Measurements from ENCODE around the gene NCAPH2.

NCAPH2 gene

DNA sequence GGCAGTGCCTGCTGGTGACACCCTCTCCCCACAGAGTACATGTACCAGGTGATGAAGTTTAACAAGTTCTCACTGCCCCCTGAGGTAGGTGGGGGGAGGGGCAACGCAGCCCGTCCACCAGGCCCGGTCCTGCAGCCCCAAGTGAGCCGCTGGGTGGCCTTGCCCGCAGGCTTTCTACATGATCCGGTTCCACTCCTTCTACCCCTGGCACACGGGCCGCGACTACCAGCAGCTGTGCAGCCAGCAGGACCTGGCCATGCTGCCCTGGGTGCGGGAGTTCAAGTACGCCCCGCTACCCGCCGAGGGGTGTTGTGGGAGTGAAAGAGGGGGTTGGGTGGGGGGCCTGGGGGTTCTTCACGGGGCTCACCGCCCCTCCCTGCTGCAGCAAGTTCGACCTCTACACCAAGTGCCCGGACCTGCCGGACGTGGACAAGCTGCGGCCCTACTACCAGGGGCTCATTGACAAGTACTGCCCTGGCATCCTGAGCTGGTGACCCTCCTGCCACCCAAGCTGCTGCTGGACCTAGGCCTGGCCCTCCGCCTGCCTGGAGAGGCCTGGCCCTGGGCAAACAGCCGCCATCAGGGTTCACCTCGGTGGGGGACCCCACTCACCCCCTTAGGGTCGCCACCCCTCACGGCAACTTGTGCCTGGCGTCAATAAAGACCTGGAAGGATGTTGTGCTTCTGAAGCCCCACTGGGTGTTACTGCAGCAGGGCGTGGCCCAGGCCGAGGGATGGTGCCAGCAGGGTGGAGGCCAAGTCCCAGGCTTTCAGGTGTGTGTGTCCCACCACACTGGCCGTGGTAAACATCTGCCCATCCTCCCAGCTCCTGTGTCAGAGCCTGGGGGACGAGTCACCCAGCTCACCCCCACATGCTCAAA lies 18.4 kb upstream of the NCAPH2 start:
- no peak for DNase-seq (ENCODE audit: low read depth in 2 of 2)

DNA sequence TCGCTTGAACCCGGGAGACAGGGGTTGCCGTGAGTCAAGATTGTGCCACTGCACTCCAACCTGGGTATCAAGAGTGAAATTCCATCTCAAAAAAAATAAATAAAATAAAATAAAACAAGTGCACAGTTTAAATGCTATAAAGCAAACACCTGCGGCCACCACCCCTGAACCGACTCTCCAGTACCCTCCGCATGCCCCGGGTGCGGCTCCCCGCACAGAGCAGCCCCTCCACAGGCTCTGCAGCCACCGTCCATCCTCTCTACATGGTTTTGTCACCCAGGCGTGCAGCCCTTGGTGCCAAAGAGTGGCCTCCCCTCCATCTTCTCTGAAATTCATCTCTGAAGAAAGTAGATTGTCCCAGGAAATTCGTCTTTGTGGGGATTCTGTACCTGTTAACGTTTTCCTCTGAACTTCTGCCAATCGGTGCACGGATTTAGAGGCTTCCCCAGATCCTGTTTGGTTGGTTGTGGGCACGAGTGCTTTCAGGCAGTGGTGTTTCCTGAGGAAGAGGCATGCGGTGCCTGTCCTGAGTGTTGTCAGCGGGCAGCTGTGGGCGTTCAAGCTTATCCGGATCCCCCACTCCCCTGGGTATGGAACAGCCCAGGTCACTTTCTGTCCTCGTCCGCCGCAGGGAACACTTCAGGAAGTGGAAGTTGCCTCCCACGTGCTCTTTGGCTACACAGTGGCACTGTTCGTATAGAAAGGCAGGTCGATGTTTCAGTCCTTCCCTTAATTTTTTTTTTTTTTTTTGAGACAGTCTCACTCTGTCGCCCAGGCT lies 17.3 kb upstream of the NCAPH2 start:
- no peak for DNase-seq (ENCODE audit: low read depth in 2 of 2)

DNA sequence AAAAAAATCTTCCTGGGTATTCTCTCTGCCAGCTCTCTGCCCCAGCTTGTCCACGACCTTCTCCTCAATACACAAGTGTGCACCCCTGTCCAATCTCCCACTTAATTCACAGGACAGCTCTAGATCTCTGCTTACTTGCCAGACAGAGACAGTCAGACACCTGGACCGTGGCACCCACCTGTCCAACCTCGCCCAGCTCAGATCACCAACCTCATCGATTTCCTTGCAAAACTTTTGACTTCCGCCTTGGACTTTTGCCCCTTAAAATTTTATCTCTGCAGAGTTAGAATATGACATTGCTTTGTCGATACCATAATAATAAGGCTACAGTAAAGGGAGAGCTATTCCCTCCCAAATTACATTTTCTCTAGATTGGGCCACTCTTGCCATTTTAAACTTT lies 10.9 kb upstream of the NCAPH2 start:
- DNase-seq (ENCODE audit: low read depth in 2 of 2) = no peak

DNA sequence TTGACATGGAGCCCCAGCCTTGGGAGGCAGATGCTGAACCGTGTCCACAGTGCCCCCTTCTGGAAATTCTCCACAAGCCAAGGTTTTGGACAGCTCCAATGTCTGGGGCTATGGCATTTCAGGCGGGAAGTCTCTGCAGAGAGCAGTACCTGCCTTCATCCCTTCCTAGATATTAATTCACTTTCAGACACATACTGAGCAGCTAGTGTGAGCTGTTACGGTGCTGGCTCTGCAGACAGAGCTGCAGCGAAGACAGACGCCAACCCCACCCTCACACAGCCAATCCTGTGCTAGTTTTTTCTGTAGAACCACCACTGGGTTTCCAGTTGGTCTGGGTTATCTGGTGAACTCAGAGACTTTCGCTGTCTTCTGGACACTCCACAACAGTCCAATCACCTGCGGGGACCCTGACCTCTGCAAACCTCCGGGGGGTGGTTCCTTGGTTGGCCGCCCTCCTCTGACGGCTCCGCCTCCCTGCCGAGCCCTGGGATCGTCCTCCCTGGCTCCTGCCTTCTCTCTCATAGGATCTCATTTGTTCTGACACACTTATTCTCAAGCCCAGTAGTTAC lies 9.6 kb upstream of the NCAPH2 start:
- peak; percentile 43 to 61 for DNase-seq (ENCODE audit: low read depth in 2 of 2)

DNA sequence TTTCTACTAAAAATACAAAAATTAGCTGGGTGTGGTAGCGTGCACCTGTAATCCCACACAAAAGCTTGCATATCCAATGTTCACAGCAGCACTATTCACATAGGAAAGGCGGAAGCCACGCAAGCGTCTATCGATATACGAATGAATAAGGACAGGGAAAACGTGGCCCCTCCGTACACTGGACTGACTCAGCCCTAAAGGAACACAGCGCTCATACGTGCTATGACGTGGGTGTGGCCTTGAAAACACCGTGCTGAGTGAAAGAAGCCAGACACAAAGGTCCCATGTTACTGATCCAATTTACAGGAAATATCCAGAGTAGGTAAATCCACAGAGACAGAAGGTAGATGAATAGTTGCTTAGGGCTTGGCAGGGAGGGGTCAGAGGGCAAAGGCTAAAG lies 7.6 kb upstream of the NCAPH2 start:
- DNase-seq (ENCODE audit: low read depth in 2 of 2) = no peak

DNA sequence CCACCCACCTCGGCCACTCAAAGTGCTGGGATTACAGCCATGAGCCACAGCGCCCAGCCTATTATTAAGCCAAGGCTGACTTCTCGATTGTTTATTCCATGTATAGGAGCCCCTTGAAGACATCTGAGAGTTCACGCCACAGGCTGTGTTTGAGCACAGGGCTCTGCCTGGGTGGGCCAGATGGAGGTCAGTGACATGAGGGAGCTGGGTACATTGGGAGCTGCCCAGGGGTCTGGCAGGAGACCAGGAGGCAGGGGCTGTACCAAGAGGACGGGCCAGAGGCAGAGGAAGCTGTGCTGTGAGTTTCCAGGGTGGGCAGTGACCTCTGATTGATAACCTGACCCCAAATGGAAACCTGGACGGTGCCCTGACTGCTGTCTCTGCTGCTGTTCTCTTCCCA lies 5.9 kb upstream of the NCAPH2 start:
- no peak for DNase-seq (ENCODE audit: low read depth in 2 of 2)

DNA sequence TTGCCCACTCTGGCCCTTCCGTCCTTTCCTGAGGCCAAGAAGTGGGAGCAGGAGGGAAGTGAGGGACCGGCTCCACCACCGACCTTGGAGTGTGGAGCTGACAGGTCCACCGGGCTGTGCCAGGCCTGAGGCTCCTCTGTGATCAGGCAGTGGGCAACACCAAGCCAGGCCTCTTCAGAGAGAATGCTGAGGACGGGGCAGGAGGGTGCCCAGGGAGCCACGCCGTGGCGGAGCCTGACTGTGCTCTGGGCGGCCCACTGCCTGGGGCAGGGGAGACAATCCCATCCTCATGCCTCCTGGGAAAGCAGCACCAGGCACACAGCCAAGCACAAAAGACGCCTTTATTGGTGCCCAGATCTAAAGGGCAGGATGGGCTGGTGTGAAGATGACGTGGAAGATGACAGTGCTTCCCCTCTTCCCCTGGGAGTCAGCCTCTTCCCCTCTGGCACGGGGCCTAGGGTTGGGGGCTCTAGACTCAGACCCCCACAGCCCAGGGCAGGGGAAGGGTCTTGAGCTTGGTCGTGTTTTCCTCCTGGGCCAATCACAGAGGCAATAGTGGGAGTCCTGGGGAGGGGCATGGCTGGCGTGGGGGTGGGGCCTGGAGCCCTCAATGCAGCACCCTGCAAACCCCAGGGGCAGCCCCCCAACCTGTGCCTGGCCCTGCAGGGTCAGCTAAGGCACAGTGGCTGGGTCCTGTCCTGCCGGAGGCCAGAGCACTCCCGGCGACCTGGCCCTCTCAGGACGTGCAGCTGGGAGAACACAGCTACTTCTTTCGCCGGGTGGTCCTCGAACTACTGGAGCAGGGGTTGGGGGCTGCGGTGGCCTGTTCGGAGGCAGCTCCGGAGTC lies 5.2 kb upstream of the NCAPH2 start:
- no peak for DNase-seq (ENCODE audit: low read depth in 2 of 2)

DNA sequence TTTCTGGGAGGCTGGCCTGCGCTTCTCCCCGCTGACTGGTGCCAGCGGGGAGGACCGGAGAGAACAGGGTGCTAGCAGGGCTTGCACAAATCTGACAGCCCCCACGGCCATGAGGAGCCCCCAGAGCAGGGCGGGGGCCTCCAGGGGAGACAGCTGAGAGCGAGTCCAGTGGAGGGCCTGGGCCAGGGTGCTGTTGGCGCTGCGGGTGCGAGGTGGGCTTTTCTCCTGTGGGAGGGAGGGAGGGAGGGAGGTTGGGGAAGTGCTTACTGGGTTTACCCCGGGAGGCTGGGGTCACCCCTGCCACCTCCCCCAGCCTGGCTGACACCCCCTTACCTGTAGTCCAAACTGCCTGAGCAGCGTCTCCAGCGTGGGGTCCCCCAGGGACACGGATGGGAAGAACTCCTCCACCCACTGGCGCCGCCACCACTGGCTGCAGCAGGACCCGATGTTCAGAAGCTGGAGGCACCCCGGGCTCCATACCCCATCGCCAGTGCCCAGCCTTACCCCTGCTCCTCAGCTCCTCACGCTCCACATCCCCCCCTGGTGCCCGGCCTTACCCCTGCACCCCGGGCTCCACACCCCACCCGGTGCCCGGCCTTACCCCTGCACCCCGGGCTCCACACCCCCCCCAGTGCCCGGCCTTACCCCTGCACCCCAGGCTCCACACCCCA lies 4.4 kb upstream of the NCAPH2 start:
- DNase-seq (ENCODE audit: low read depth in 2 of 2) = no peak

DNA sequence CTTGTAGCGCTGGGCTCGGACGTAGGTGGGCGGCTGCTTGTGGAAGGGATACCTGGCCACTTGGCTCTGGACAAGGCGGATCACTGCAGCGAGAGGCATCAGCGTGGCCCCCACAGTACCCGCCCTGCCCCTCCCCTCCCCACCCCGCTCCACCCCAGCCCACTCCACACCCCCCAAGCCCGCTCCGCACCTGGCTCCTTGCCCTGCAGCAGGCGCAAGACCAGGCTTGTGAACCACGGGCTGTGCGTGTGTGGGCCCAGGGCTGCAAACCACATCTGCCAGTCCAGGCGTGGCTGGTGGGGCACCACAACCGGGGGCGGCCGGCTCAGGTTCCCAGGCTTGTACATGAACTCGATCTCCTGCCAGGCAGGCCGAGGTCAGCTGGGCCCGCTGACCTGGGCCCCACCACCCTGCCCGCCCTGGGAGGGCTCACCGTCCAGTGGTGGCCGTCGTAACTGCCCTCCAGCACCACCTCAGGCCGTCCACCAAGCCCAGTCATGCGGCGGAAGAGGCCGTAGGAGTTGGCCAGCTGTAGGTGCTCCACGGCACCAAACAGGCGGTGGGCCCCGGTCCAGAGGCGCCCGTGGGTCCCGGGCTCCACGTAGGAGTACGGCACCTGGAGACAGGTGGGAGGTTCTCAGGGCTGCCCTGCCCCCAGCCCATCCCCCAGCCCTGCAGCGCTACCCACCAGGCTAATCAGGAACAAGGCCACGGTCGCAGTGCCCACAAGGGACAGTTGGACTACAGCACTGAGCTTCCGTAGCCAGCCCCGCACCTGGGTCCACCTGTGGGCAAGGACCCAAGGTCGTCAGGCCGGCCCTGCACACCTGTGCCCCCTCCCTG lies 3.4 kb upstream of the NCAPH2 start:
- DNase-seq (ENCODE audit: low read depth in 2 of 2) = no peak

DNA sequence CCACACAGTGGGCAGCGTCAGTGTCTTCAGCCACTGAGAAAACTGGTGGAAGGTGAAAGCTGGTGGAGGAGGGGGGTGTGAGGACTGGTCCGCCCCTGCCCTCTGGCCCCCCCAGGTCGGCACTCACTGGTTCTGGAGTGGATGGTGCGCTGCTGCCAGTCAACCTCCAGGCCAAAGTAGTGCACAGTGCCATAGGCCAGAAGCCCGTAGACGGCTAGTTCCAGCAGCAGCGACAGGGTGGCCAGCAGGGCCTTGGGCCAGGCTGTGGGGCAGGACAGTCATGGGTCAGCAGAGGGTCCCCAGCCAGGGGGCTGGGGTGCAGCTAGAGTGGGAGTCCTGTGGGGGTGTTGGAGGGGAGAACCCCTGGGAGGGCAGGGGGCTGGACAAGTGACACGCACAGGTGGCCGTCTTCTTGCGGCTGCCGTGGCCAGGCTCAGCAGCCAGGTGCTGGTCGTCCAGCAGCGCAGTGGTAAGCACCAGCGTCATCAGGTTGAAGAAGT lies 2.7 kb upstream of the NCAPH2 start:
- no peak for DNase-seq (ENCODE audit: low read depth in 2 of 2)

DNA sequence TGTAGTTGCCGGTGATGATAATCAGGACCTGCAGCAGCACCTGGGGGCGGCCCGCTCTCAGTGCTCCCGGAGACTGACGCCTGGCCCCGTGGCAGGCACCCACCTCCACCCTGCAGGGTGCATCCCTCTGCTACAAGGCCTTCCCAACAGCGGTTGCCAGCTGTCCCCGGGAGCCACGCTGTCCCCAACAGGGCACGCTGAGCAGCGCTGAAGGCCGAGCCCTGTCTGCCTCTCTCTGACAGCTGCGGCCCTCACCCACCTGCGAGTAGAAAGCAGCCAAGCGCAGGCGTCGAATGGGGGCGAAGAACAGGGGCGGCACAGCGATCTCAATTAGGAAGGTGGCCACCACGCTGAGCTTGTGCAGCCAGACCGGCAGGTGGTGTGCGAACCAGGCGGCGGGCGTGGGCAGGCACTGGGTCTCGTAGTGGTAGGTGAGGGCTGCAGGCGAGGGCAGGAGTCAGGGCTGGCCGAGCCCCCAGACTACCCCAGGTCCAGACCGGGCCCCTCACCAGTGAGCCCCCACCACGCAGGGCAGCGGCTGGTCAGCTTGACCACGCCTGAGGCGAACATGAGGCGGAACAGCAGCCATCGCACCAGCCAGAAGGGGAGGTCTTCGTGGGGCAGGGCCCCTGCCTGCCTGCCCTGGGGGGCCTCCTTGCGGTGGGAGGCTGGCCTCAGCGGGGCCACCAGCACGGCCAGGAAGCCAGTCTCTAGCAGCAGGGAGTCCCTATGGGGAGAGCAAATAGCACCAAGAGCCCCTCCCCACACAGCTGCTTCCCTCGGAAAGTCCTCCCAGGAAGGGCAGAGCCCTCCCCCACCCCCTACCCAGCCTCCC lies 2.0 kb upstream of the NCAPH2 start:
- DNase-seq (ENCODE audit: low read depth in 2 of 2) = no peak

DNA sequence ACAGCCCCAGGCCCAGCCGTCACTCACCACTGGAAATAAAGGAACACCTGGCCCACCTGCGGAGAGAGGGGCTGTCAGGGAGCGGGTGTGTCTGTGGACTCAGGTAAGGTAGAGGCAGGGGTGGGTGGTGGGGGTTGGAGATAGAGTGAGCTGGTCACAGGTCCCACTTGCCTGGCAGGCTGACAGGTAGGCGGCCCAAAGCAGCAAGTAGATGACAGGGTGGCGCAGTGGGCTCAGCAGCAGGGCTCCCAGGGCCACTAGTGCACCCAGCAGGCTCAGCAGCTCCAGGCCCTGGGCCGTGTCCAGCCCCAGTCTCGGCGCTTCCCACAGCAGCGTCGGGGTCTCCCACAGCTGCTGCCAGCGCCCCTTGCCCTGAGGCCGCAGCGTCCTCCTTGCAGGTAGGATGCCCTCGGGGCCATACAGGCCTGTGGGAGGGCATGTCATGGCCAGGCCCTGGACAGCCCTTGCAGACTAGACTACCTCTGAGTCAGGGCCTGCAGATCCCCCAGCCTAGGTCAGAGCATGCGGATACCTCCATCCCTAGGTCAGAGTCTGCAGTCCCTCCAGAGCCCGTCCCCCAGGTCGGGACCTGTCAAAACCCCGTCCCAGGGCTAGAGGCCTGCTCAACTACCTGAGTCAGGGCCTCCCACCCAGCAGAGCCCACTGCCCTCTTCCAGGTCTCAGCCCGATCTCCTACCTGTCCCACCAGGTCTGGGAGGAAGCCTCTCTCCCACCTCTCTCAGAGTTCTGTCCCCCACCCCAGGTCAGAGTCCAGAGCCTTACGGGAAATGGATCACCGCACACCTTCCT lies 1.2 kb upstream of the NCAPH2 start:
- DNase-seq (ENCODE audit: low read depth in 2 of 2) = no peak

DNA sequence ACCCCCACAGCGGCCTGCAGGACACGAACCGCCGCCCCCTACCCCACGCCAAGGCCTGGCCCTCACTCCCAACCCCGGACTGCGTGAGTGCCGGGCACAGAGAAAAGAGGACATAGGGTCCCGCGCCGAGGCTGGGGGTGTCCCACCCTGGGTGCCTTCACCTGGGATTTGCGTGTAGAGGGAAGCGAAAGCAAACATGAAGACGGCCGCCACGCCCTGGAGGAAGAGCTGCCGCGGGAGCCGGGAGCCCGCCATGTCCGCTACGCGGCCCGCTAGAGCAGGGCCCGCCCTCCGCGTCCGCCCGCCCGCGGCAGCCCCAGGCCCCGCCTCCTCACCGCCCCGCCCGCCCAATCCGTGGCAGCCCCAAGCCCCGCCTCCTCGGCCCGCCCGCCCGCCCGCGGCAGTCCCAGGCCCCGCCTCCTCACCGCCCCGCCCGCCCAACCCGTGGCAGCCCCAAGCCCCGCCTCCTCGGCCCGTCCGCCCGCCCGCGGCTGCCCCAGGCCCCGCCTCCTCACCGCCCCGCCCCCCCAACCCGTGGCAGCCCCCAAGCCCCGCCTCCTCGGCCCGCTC lies 518 bp upstream of the NCAPH2 start, which contains the start of gene LMF2:
TSS of gene LMF2 (minus strand) at position 282 of the 570 bp plus-strand sequence. CDS start at position 255, 27 bp downstream.
- DNase-seq (ENCODE audit: low read depth in 2 of 2) = peak; percentile 93 to 94

DNA sequence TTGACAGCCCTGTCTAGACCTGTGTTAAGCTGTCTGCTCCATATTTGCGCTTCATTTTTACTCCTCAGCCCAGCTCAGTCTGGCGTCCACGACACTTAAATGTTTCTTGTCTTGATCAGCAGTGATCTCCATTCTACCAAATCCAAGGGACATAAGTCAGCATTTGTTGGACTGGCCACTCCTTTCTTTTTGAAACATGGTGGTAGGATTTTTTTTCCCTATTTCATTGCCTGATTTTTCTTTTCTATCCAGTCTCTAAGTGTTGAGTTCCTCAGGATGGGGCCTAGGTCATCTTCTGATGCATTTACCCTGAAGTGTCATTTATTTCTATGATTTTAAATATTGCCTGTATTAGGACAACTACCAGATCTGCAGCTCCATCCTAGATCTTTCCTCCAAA lies 873 bp downstream of the NCAPH2 start:
- DNase-seq (ENCODE audit: low read depth in 2 of 2) = no peak

DNA sequence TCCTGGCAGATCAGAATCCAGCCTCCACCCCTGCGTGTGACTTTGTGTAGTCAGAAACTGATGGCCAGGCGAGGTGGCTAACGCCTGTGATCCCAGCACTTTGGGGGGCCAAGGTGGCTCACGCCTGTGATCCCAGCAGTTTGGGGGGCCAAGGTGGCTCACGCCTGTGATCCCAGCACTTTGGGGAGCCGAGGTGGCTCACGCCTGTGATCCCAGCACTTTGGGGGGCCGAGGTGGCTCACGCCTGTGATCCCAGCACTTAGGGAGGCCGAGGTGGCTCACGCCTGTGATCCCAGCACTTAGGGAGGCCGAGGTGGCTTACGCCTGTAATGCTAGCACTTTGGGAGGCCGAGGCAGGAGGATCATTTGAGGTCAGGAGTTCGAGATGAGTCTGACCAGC lies 5.2 kb downstream of the NCAPH2 start:
- DNase-seq (ENCODE audit: low read depth in 2 of 2) = no peak

DNA sequence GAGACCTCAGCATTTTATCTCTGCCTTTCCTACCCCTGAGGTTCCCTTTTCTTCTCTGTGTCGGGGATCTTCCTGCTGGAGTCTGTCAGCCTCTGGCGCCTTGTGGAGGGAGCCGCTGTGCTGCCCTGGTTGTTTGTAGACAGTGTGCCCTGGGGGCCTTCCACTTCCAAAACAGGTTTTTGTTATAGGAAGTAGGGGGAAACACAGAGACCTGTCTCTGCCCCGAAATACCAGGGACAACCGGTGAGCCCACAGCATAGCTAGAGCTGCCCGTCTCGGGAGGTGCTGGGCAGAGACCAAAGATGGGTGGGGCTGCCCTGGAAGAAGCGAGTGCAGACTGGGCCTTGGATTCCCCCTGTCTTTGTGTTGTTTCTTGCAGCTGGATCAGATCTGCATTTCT lies 8.0 kb downstream of the NCAPH2 start:
- no peak for DNase-seq (ENCODE audit: low read depth in 2 of 2)

DNA sequence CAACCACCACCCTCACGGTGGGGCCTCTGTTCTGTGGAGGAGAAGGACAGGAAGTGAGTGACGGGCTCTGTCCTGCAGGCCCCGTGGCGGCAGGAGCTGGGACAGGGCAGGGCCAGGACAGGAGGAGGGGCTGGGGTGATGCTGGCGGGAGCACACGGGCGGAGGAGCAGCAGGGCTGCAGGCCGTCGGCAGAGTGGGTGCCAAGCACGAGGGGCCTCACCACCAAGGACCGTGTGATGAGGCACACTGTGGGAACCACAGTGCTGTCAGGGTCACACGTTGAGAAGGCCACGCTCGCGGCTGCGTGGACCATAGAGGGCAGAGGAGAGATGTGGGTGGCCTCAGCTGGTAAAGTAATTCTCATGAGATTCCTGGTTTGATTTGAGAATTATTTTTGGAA lies 8.9 kb downstream of the NCAPH2 start:
- no peak for DNase-seq (ENCODE audit: low read depth in 2 of 2)
